Liver (tissue), 9 donors: ENCODE results near the gene DIS3L2. TPM values are rescaled to one million over a fixed set of nuclear protein-coding genes. Genes with fewer than 3 reads are reported as not detected.

Experiments
- DNase-seq: peaks from one replicate; pipeline ENCODE4 v3.0.0-alpha.2; 2017; ENCODE audit warnings: low spot score
- H3K27ac ChIP-seq, 2 donors: one replicate each; pipeline ENCODE4 v1.7.0; 2013; ENCODE audit warnings: inconsistent platforms in 2 of 2, low read length in 2 of 2, control low read depth in 1 of 2, low read depth in 1 of 2, mild to moderate bottlenecking in 1 of 2
- H3K27me3 ChIP-seq, 4 donors: one replicate each; pipeline versions ENCODE4 v1.6.1 to v1.7.0; 2013; ENCODE audit warnings: low read length in 3 of 4, inconsistent platforms in 1 of 4, mild to moderate bottlenecking in 1 of 4, moderate library complexity in 1 of 4; ENCODE audit not compliant: control insufficient read depth in 4 of 4, insufficient read depth in 4 of 4
- H3K36me3 ChIP-seq, 4 donors: one replicate each; pipeline versions ENCODE4 v1.6.1 to v1.7.0; 2013; ENCODE audit warnings: low read length in 3 of 4, mild to moderate bottlenecking in 3 of 4, low read depth in 1 of 4, moderate library complexity in 1 of 4; ENCODE audit not compliant: control insufficient read depth in 4 of 4, insufficient read depth in 3 of 4
- H3K4me1 ChIP-seq, 4 donors: one replicate each; pipeline versions ENCODE4 v1.6.1 to v1.7.0; 2013; ENCODE audit warnings: low read length in 3 of 4, mild to moderate bottlenecking in 3 of 4, moderate library complexity in 1 of 4; ENCODE audit not compliant: control insufficient read depth in 4 of 4, insufficient read depth in 4 of 4
- H3K4me3 ChIP-seq, 3 donors: one replicate each; pipeline versions ENCODE4 v1.6.1 to v1.7.0; 2013; ENCODE audit warnings: low read length in 3 of 3, control low read depth in 1 of 3, low read depth in 1 of 3, mild to moderate bottlenecking in 1 of 3
- H3K9ac ChIP-seq, 2 donors: one replicate each; pipeline ENCODE4 v1.7.0; 2013; ENCODE audit warnings: low read length in 2 of 2, mild to moderate bottlenecking in 2 of 2, moderate library complexity in 2 of 2, control low read depth in 1 of 2, low read depth in 1 of 2
- H3K9me3 ChIP-seq, 4 donors: one replicate each; pipeline versions ENCODE4 v1.6.1 to v1.7.0; 2013; ENCODE audit warnings: low read length in 3 of 4; ENCODE audit not compliant: control insufficient read depth in 4 of 4
- ATF3 ChIP-seq: IDR thresholded peaks from 2 replicates; pipeline ENCODE4 v1.6.1; 2016; ENCODE audit warnings: antibody characterized with exemption
- CTCF ChIP-seq: fragments of 150-350 bp; IDR thresholded peaks from 2 replicates; pipeline ENCODE4 v1.5.1; 2017; ENCODE audit warnings: improper control_type of control experiment, low read depth, low read length; ENCODE audit not compliant: missing input control
- EGR1 ChIP-seq, 2 donors: IDR thresholded peaks; 2 replicates each; pipeline ENCODE4 v1.6.1; 2016 to 2018; ENCODE audit warnings: antibody characterized with exemption in 2 of 2, low read depth in 2 of 2
- FOXA1 ChIP-seq: IDR thresholded peaks from 2 replicates; pipeline ENCODE4 v1.6.1; 2016; ENCODE audit warnings: antibody characterized with exemption
- FOXA2 ChIP-seq: IDR thresholded peaks from 2 replicates; pipeline ENCODE4 v1.6.1; 2016; ENCODE audit warnings: antibody characterized with exemption
- HNF4A ChIP-seq, 2 donors: conservative IDR thresholded peaks; 2 replicates each; pipeline ENCODE4 v1.6.1; 2016; ENCODE audit warnings: antibody characterized with exemption in 2 of 2, mild to moderate bottlenecking in 2 of 2
- HNF4G ChIP-seq: IDR thresholded peaks from 2 replicates; pipeline ENCODE4 v1.6.1; 2016; ENCODE audit warnings: antibody characterized with exemption
- MAX ChIP-seq: IDR thresholded peaks from 2 replicates; pipeline ENCODE4 v1.6.1; 2016; ENCODE audit warnings: antibody characterized with exemption
- NR2F2 ChIP-seq: IDR thresholded peaks from 2 replicates; pipeline ENCODE4 v1.6.1; 2016; ENCODE audit warnings: antibody characterized with exemption
- RAD21 ChIP-seq, 2 donors: IDR thresholded peaks; 2 replicates each; pipeline ENCODE4 v1.6.1; 2016; ENCODE audit warnings: antibody characterized with exemption in 2 of 2, mild to moderate bottlenecking in 2 of 2
- REST ChIP-seq: IDR thresholded peaks from 2 replicates; pipeline ENCODE4 v1.6.1; 2016; ENCODE audit warnings: antibody characterized with exemption, mild to moderate bottlenecking
- RXRA ChIP-seq, 2 donors: IDR thresholded peaks; 2 replicates each; pipeline ENCODE4 v1.6.1; 2017 to 2018; ENCODE audit warnings: antibody characterized with exemption in 2 of 2, mild to moderate bottlenecking in 1 of 2
- SP1 ChIP-seq: IDR thresholded peaks from 2 replicates; pipeline ENCODE4 v1.6.1; 2018; ENCODE audit warnings: antibody characterized with exemption, mild to moderate bottlenecking
- TAF1 ChIP-seq: conservative IDR thresholded peaks from 2 replicates; pipeline ENCODE4 v1.6.1; 2016; ENCODE audit warnings: antibody characterized with exemption, mild to moderate bottlenecking
- YY1 ChIP-seq: IDR thresholded peaks from 2 replicates; pipeline ENCODE4 v1.6.1; 2016; ENCODE audit warnings: antibody characterized with exemption, mild to moderate bottlenecking
- ZBTB33 ChIP-seq: IDR thresholded peaks from 2 replicates; pipeline ENCODE4 v1.6.1; 2016; ENCODE audit warnings: antibody characterized with exemption
- WGBS: extraction: QIAGEN DNeasy Blood & Tissue Kit; methylation state at CpG from one replicate; pipeline ENCODE4 v1.1.7; 2013; 5-methylcytosine and 5-hydroxymethylcytosine counted together
- polyA plus RNA-seq, 2 donors: library from polyadenylated mRNA; stranded (reverse) in 1 of 2; unstranded in 1 of 2; fragments of 200-250 nt in 1 of 2; fragments of >200 nt in 1 of 2; fragmentation: Nextera tagmentation in 1 of 2; extraction: Ambion mirVana in 1 of 2; gene quantifications; one replicate each; pipeline versions ENCODE4 v1.2.1 to v1.2.3, GENCODE V29; 2013 to 2015
- total RNA-seq, 2 donors: library from RNA; depleted of rRNA; stranded (reverse); fragments of >200 nt; gene quantifications; one replicate each; pipeline ENCODE4 v1.2.3, GENCODE V29; 2014
- donor health status: healthy.
- donor health status: healthy.
- donor health status: healthy.
- donor health status: healthy.
- donor health status: healthy.

The DIS3L2 gene
- total and polyA plus RNA-seq, 4 donors, result 5.7 to 21.5 (median 8.8) TPM

- no peak overlapping the region for H3K27ac ChIP-seq
- WGBS, result 95% methylated on average over 6 of the region's 6 CpGs
Observed at GRCh38 chr2:232218778-232219495, 257.4 kb downstream of the DIS3L2 start.

GRCh38 chr2:232219496-232219870 lies 258.0 kb downstream of the DIS3L2 start:
- Histone ChIP-seq H3K4me3 (no peak overlapping the region), H3K4me1 (no peaks in the 10 kb centered on the region), H3K27me3 (no peaks in the 10 kb centered on the region), H3K9me3 (no peaks in the 10 kb centered on the region), H3K9ac (no peak overlapping the region), H3K36me3 (peaks cover 0 to 4% (median 2%) of the 10 kb centered on the region in 4 donors), H3K27ac (no peak overlapping the region)
- no peak for DNase-seq
- WGBS, result 73% methylated on average over 2 of the region's 2 CpGs
- TF ChIP-seq YY1 (no peak), FOXA1 (no peak), ZBTB33 (no peak), HNF4G (no peak), TAF1 (no peak), CTCF (no peak), NR2F2 (no peak), MAX (no peak), SP1 (no peak), FOXA2 (no peak), REST (no peak), RAD21 (IDR thresholded peaks at IDR 0.05) (no peak), ATF3 (no peak)

More at GRCh38 chr2:232218778-232219495, 257.4 kb downstream of the DIS3L2 start:
- no peak for DNase-seq
- H3K4me3 ChIP-seq, result no peak overlapping the region
- peaks cover 0 to 6% (median 2%) of the 10 kb centered on the region in 4 donors for H3K36me3 ChIP-seq
- no peaks in the 10 kb centered on the region for H3K9me3 ChIP-seq
- no peaks in the 10 kb centered on the region for H3K4me1 ChIP-seq
- H3K9ac ChIP-seq, result no peak overlapping the region
- H3K27me3 ChIP-seq, result no peaks in the 10 kb centered on the region
- TF ChIP-seq HNF4A (conservative IDR thresholded peaks at IDR 0.05) (no peak), REST (no peak), RXRA (IDR thresholded peaks at IDR 0.05) (no peak), FOXA1 (no peak), RAD21 (IDR thresholded peaks at IDR 0.05) (no peak), ATF3 (no peak), EGR1 (IDR thresholded peaks at IDR 0.05; ENCODE audit: low read depth in 2 of 2) (no peak)
